HEK293T (cell line): ENCODE measurements around the gene ALDH8A1.

ENCODE experiments used
- CTCF ChIA-PET: fragments of 350-600 bp; formaldehyde crosslinking; extraction: SDS; loops from one replicate; lab custom pipeline; 2021; ENCODE audit warnings: antibody characterized with exemption, inconsistent platforms; lab: Yijun Ruan, JAX
- POLR2A ChIA-PET: fragments of 350-600 bp; formaldehyde crosslinking; extraction: SDS; loops from one replicate; lab custom pipeline; 2020; ENCODE audit warnings: antibody characterized with exemption, inconsistent platforms; lab: Yijun Ruan, JAX
- DNase-seq: peaks from one replicate; pipeline ENCODE4 v3.0.0; 2012; ENCODE audit warnings: mixed read lengths; ENCODE audit errors: extremely low spot score
- BHLHE40 ChIP-seq: fragments of 450-650 bp; IDR thresholded peaks from 2 replicates; pipeline ENCODE4 v1.6.1; 2016; ENCODE audit warnings: mild to moderate bottlenecking, moderate library complexity, borderline replicate concordance
- CTBP1 ChIP-seq: fragments of 450-650 bp; IDR thresholded peaks from 2 replicates; pipeline ENCODE4 v1.6.1; 2016; ENCODE audit warnings: borderline replicate concordance
- ELF4 ChIP-seq: fragments of 450-650 bp; IDR thresholded peaks from 2 replicates; pipeline ENCODE4 v1.6.1; 2017; ENCODE audit warnings: antibody characterized with exemption
- FOXA1 ChIP-seq: fragments of 450-650 bp; IDR thresholded peaks from 2 replicates; pipeline ENCODE4 v1.6.1; 2016; ENCODE audit warnings: mild to moderate bottlenecking
- FOXM1 ChIP-seq: fragments of 450-650 bp; IDR thresholded peaks from 2 replicates; pipeline ENCODE4 v1.6.1; 2017; ENCODE audit warnings: mild to moderate bottlenecking, borderline replicate concordance
- HDGF ChIP-seq: fragments of 450-650 bp; IDR thresholded peaks from 2 replicates; pipeline ENCODE4 v1.6.1; 2017; ENCODE audit warnings: antibody characterized with exemption, borderline replicate concordance
- L3MBTL2 ChIP-seq: fragments of 450-650 bp; conservative IDR thresholded peaks from 2 replicates; pipeline ENCODE4 v1.6.1; 2016; ENCODE audit warnings: mild to moderate bottlenecking
- LEF1 ChIP-seq: fragments of 450-650 bp; IDR thresholded peaks from 2 replicates; pipeline ENCODE4 v1.6.1; 2017; ENCODE audit warnings: mild to moderate bottlenecking, borderline replicate concordance
- NFRKB ChIP-seq: fragments of 450-650 bp; IDR thresholded peaks from 2 replicates; pipeline ENCODE4 v1.6.1; 2016; ENCODE audit warnings: mild to moderate bottlenecking, moderate library complexity
- SP1 ChIP-seq: fragments of 450-650 bp; IDR thresholded peaks from 2 replicates; pipeline ENCODE4 v1.6.1; 2017
- SUZ12 ChIP-seq: fragments of 450-650 bp; IDR thresholded peaks from 2 replicates; pipeline ENCODE4 v1.6.1; 2016; ENCODE audit warnings: mild to moderate bottlenecking
- TARDBP ChIP-seq: fragments of 450-650 bp; IDR thresholded peaks from 2 replicates; pipeline ENCODE4 v1.6.1; 2016
- TF ChIP-seq, protein P1 (sequence below): fragments of 450-650 bp; IDR thresholded peaks from 2 replicates; pipeline ENCODE4 v1.6.1; 2016

ALDH8A1 gene

DNA sequence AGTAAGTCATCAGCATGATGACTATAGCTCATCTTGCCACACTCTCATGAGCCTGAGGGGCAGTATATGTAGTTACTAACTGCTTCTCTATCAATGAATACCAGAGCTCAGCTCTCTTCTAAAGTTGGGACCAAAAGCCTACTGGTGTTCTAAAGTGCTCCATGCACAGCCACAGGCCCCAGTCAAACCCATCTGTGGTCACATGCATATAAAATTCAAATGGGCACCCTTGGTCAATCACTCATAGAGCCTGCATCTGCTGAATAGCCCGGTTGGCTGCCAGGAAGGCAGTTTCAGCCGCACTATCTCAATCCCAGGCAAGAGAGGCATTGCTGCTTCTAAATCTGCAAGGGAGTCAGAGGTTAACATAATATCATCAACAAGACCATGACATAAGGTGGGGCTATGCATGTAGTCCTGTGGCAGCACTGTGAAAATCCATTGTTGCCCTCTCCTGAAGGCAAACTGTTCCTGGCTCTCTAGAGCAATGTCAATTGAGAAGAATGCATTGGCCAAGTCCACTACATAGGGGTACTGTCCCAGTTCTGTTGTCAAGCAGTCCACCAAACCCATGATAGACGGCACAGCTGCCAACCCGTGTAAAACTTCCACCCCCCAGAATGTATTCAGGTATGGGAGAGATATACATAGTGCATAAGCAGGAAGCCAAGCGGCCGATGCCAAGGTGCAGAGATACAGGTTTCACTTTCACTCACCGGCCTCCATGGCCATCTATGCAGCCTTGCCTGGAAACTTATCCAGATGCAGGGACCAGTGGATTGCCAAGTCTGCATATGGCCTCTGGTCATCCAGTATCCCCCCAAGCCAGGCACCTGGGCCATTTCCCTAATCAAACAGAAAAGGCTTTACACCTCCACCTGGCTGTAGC, 76.2 kb downstream of the ALDH8A1 start:
- TF ChIP-seq LEF1 (no peak), L3MBTL2 (no peak), FOXA1 (no peak), CTBP1 (no peak), FOXM1 (no peak), BHLHE40 (no peak), ELF4 (no peak), NFRKB (no peak)
- TF ChIP-seq, protein P1, sequence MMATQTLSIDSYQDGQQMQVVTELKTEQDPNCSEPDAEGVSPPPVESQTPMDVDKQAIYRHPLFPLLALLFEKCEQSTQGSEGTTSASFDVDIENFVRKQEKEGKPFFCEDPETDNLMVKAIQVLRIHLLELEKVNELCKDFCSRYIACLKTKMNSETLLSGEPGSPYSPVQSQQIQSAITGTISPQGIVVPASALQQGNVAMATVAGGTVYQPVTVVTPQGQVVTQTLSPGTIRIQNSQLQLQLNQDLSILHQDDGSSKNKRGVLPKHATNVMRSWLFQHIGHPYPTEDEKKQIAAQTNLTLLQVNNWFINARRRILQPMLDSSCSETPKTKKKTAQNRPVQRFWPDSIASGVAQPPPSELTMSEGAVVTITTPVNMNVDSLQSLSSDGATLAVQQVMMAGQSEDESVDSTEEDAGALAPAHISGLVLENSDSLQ, result no peak
- POLR2A ChIA-PET, result no interaction called here
- no peak for DNase-seq
- CTCF ChIA-PET, result no interaction called here

DNA sequence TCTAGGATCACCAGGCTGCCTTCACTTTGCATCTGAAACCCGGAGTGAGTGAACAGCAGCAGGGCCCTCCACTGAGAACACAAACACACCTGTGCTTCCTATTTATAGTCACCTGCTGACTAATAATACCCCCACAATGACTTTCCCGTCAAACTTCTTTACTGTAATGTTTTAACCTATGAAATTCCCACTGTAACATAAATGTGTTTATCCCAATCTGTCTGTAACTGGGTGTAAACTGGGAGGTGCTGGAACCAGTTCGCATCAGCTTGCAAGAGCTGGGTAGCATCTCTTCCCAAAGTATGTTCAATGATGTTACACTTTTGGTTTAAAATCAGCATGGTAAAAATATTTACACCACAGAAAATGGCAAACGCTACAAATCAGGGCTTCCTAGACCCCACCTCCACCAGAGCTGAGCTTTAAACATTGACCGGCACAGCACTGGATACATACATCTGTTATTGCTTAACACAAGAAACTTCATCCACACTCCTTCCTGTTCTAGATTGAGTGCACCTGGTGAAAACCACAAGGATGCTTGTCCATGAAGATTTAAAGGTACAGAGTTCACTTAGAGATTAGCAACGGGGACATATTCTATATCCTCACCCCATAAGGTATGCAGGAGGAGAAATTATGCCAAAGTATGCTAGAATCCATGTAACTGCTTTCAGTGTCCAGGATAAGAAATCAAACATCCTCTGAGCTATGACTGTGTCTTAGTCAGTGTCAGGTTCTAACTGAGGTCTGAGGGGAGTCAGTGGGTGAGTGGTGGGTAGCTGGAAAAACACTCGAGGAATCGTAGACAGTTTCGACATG, 79.0 kb downstream of the ALDH8A1 start:
- ChIA-PET CTCF (interaction anchor here (2.4 kb wide), 1 partner anchor 11 kb away, joined by 7 read pairs; no protein-coding TSS in a partner anchor), POLR2A (no interaction called here)
- no peak for TF ChIP-seq FOXM1
- TF ChIP-seq TARDBP, result no peak
- TF ChIP-seq SUZ12, result no peak
- TF ChIP-seq, protein P1, result no peak
- no peak for TF ChIP-seq CTBP1
- no peak for TF ChIP-seq BHLHE40
- no peak for DNase-seq

DNA sequence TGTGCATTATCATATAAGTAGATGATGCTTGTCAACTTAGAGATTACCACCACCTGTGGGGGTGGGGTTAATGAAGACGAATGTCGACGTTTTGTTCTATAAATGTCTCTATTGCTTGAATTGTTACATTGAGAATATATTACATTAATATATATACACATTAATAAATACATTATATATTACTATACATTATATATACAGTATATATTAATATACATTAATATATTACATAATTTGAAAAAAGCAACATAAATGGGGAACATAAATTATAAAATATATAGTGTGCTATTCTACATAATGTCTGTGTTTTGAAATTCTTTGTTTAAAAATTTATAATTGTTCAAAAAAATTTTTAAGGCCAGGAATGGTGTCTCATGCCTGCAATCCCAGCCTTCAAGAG, 81.1 kb downstream of the ALDH8A1 start:
- DNase-seq, result no peak
- POLR2A ChIA-PET, result no interaction called here
- CTCF ChIA-PET, result no interaction called here
- no peak for TF ChIP-seq LEF1
- no peak for TF ChIP-seq SP1
- TF ChIP-seq CTBP1, result no peak
- no peak for TF ChIP-seq TARDBP
- TF ChIP-seq ELF4, result no peak
- TF ChIP-seq HDGF, result no peak
- TF ChIP-seq BHLHE40, result no peak
